Measurements from ENCODE around the gene RUNX1. TPM values are rescaled to one million over a fixed set of nuclear protein-coding genes. Genes with fewer than 3 reads are reported as not detected.

The RUNX1 gene
- total RNA-seq, 4 donors from 2014 or later = 16.2 to 34.6 (median 26.4) TPM

- no peak for TF ChIP-seq CTCF (IDR thresholded peaks at IDR 0.05; ENCODE audit: low read depth)
Measured at GRCh38 chr21:34935452-34935851, 113.7 kb downstream of the RUNX1 start.

- TF ChIP-seq CTCF (IDR thresholded peaks at IDR 0.05; ENCODE audit: low read depth) = no peak
Measured at GRCh38 chr21:34934350-34934749, 114.8 kb downstream of the RUNX1 start.

GRCh38 chr21:34933609-34934335 lies 115.3 kb downstream of the RUNX1 start:
- no peak for TF ChIP-seq CTCF (IDR thresholded peaks at IDR 0.05; ENCODE audit: low read depth)

- TF ChIP-seq CTCF (IDR thresholded peaks at IDR 0.05; ENCODE audit: low read depth) = no peak
Measured at GRCh38 chr21:34932233-34932632, 116.9 kb downstream of the RUNX1 start.

GRCh38 chr21:34930971-34931370 lies 118.1 kb downstream of the RUNX1 start:
- no peak for TF ChIP-seq CTCF (IDR thresholded peaks at IDR 0.05; ENCODE audit: low read depth)

- no peak for TF ChIP-seq CTCF (IDR thresholded peaks at IDR 0.05; ENCODE audit: low read depth)
Measured at GRCh38 chr21:34928637-34929036, 120.5 kb downstream of the RUNX1 start.

GRCh38 chr21:34927992-34928391 lies 121.1 kb downstream of the RUNX1 start:
- TF ChIP-seq CTCF (IDR thresholded peaks at IDR 0.05; ENCODE audit: low read depth) = no peak

All from subcutaneous adipose tissue (tissue), 4 donors.